HG03159 (cell line): ENCODE measurements around the gene EXTL2.
"Not testable (repeated sequence)": the region's sequence is repeated elsewhere in the genome, so short reads cannot be mapped to it uniquely, and the experiment has no call there.

Experiments
- ATAC-seq: cut with Tn5 transposase; IDR thresholded peaks from one replicate; pipeline ENCODE4 v1.9.1; 2021; ENCODE audit warnings: mild to moderate bottlenecking, moderate library complexity; ENCODE audit not compliant: unreplicated experiment

The EXTL2 gene

GRCh38 chr1:100894603-100895539, at the start of gene EXTL2:
TSS of gene EXTL2 (minus strand) at chr1:100894842. CDS start at chr1:100888757, 6,085 bp downstream.
- peak; percentile 43 for ATAC-seq

- no peak for ATAC-seq
Observed at GRCh38 chr1:100943533-100943932, 48.9 kb upstream of the EXTL2 start.

- no peak for ATAC-seq
Observed at GRCh38 chr1:100942304-100943046, 47.8 kb upstream of the EXTL2 start.

- no peak for ATAC-seq
Observed at GRCh38 chr1:100941580-100942216, 47.1 kb upstream of the EXTL2 start.

GRCh38 chr1:100941098-100941527, 46.5 kb upstream of the EXTL2 start:
- ATAC-seq = no peak

- no peak for ATAC-seq
Observed at GRCh38 chr1:100936194-100936967, 41.7 kb upstream of the EXTL2 start.

- not testable (repeated sequence) for ATAC-seq
Observed at GRCh38 chr1:100933555-100933954, 38.9 kb upstream of the EXTL2 start.

- ATAC-seq = no peak
Observed at GRCh38 chr1:100931716-100932115, 37.1 kb upstream of the EXTL2 start.

- no peak for ATAC-seq
Observed at GRCh38 chr1:100930494-100930893, 35.9 kb upstream of the EXTL2 start.

- no peak for ATAC-seq
Observed at GRCh38 chr1:100928128-100928527, 33.5 kb upstream of the EXTL2 start.

- no peak for ATAC-seq
Observed at GRCh38 chr1:100927276-100927675, 32.6 kb upstream of the EXTL2 start.

GRCh38 chr1:100926240-100926639, 31.6 kb upstream of the EXTL2 start:
- ATAC-seq = no peak

GRCh38 chr1:100924991-100925390, 30.3 kb upstream of the EXTL2 start:
- no peak for ATAC-seq

- no peak for ATAC-seq
Observed at GRCh38 chr1:100924212-100924611, 29.6 kb upstream of the EXTL2 start.

GRCh38 chr1:100921110-100921706, 26.6 kb upstream of the EXTL2 start:
- ATAC-seq = no peak

GRCh38 chr1:100912019-100912418, 17.4 kb upstream of the EXTL2 start:
- ATAC-seq = no peak

GRCh38 chr1:100909018-100909417, 14.4 kb upstream of the EXTL2 start:
- no peak for ATAC-seq

- no peak for ATAC-seq
Observed at GRCh38 chr1:100907887-100908286, 13.2 kb upstream of the EXTL2 start.

GRCh38 chr1:100905181-100905580, 10.5 kb upstream of the EXTL2 start:
- ATAC-seq = no peak

- ATAC-seq = no peak
Observed at GRCh38 chr1:100904528-100904927, 9.9 kb upstream of the EXTL2 start.
